SK-N-SH (cell line): ENCODE measurements around the gene PHF21A.

Experiments used
- FOXJ3 ChIP-seq: sonication (generic); formaldehyde crosslinking; IDR thresholded peaks from 2 replicates; pipeline ENCODE4 v1.5.1; 2020; ENCODE audit warnings: mild to moderate bottlenecking, missing genetic modification reagents
- GATA2 ChIP-seq: sonication (generic); formaldehyde crosslinking; IDR thresholded peaks from 2 replicates; pipeline ENCODE4 v1.5.0; 2020; ENCODE audit warnings: mild to moderate bottlenecking, missing genetic modification reagents
- MAX ChIP-seq: IDR thresholded peaks from 2 replicates; pipeline ENCODE4 v1.4.0; 2012; ENCODE audit warnings: low read depth
- MXI1 ChIP-seq: IDR thresholded peaks from 2 replicates; pipeline ENCODE4 v1.6.1; 2012; ENCODE audit warnings: mild to moderate bottlenecking, low read depth, low read length, improper control_type of control experiment
- SMC3 ChIP-seq: IDR thresholded peaks from 2 replicates; pipeline ENCODE4 v1.6.1; 2012; ENCODE audit warnings: low read depth, low read length, improper control_type of control experiment
- YY1 ChIP-seq: IDR thresholded peaks from 2 replicates; pipeline ENCODE4 v1.4.0; 2012; ENCODE audit warnings: low read depth, mild to moderate bottlenecking
- TF ChIP-seq, protein P1 (sequence below): fragments of 200-600 bp; sonication (generic); IDR thresholded peaks from 2 replicates; pipeline ENCODE4 v1.6.1; 2017; ENCODE audit warnings: antibody characterized with exemption, mild to moderate bottlenecking, moderate library complexity
- TF ChIP-seq, protein P2 (sequence below): fragments of 150-350 bp; IDR thresholded peaks from 2 replicates; pipeline ENCODE4 v1.6.1; 2017; ENCODE audit warnings: antibody characterized with exemption, low read length, low read depth, borderline replicate concordance
- TF ChIP-seq, protein P3 (sequence below): IDR thresholded peaks from 2 replicates; pipeline ENCODE4 v1.6.1; 2012; ENCODE audit warnings: mild to moderate bottlenecking, low read depth, low read length, moderate library complexity

- TF ChIP-seq MAX (no peak), GATA2 (no peak), SMC3 (no peak), MXI1 (no peak), FOXJ3 (CRISPR knock-in tag) (no peak), YY1 (no peak)
- TF ChIP-seq, protein P1, sequence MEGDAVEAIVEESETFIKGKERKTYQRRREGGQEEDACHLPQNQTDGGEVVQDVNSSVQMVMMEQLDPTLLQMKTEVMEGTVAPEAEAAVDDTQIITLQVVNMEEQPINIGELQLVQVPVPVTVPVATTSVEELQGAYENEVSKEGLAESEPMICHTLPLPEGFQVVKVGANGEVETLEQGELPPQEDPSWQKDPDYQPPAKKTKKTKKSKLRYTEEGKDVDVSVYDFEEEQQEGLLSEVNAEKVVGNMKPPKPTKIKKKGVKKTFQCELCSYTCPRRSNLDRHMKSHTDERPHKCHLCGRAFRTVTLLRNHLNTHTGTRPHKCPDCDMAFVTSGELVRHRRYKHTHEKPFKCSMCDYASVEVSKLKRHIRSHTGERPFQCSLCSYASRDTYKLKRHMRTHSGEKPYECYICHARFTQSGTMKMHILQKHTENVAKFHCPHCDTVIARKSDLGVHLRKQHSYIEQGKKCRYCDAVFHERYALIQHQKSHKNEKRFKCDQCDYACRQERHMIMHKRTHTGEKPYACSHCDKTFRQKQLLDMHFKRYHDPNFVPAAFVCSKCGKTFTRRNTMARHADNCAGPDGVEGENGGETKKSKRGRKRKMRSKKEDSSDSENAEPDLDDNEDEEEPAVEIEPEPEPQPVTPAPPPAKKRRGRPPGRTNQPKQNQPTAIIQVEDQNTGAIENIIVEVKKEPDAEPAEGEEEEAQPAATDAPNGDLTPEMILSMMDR: no peak
- TF ChIP-seq, protein P2, sequence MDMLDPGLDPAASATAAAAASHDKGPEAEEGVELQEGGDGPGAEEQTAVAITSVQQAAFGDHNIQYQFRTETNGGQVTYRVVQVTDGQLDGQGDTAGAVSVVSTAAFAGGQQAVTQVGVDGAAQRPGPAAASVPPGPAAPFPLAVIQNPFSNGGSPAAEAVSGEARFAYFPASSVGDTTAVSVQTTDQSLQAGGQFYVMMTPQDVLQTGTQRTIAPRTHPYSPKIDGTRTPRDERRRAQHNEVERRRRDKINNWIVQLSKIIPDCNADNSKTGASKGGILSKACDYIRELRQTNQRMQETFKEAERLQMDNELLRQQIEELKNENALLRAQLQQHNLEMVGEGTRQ: no peak
- TF ChIP-seq, protein P3, sequence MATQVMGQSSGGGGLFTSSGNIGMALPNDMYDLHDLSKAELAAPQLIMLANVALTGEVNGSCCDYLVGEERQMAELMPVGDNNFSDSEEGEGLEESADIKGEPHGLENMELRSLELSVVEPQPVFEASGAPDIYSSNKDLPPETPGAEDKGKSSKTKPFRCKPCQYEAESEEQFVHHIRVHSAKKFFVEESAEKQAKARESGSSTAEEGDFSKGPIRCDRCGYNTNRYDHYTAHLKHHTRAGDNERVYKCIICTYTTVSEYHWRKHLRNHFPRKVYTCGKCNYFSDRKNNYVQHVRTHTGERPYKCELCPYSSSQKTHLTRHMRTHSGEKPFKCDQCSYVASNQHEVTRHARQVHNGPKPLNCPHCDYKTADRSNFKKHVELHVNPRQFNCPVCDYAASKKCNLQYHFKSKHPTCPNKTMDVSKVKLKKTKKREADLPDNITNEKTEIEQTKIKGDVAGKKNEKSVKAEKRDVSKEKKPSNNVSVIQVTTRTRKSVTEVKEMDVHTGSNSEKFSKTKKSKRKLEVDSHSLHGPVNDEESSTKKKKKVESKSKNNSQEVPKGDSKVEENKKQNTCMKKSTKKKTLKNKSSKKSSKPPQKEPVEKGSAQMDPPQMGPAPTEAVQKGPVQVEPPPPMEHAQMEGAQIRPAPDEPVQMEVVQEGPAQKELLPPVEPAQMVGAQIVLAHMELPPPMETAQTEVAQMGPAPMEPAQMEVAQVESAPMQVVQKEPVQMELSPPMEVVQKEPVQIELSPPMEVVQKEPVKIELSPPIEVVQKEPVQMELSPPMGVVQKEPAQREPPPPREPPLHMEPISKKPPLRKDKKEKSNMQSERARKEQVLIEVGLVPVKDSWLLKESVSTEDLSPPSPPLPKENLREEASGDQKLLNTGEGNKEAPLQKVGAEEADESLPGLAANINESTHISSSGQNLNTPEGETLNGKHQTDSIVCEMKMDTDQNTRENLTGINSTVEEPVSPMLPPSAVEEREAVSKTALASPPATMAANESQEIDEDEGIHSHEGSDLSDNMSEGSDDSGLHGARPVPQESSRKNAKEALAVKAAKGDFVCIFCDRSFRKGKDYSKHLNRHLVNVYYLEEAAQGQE: no peak
These were observed 111.2 kb downstream of the PHF21A start for GRCh38 chr11:46010100-46010499.
